Loucy (cell line): ENCODE measurements around the gene AFF3.
"Not testable (repeated sequence)": the region's sequence is repeated elsewhere in the genome, so short reads cannot be mapped to it uniquely, and the experiment has no call there.

Experiments used
- H2AFZ ChIP-seq: fragments of 200-600 bp; sonication (generic); 2 replicates; pipeline ENCODE4 v1.6.0; 2016; ENCODE audit warnings: antibody characterized with exemption, mild to moderate bottlenecking, low read length, moderate library complexity
- H3F3A ChIP-seq: fragments of 200-600 bp; 2 replicates; pipeline ENCODE4 v1.6.0; 2016; ENCODE audit warnings: antibody characterized with exemption, low read depth, mild to moderate bottlenecking
- H3K27me3 ChIP-seq: fragments of 200-600 bp; sonication (generic); 2 replicates; pipeline ENCODE4 v1.6.1; 2014; ENCODE audit warnings: low read length, mild to moderate bottlenecking; ENCODE audit not compliant: insufficient read depth, poor library complexity, severe bottlenecking
- H3K36me3 ChIP-seq: fragments of 200-600 bp; sonication (generic); 2 replicates; pipeline ENCODE4 v1.6.1; 2016; ENCODE audit warnings: low read length; ENCODE audit not compliant: insufficient read depth
- H3K4me1 ChIP-seq: fragments of 200-600 bp; sonication (generic); 2 replicates; pipeline ENCODE4 v1.5.1; 2014; ENCODE audit warnings: low read length, mild to moderate bottlenecking; ENCODE audit not compliant: insufficient read depth, poor library complexity, severe bottlenecking
- H3K4me2 ChIP-seq: fragments of 200-600 bp; sonication (generic); 2 replicates; pipeline ENCODE4 v1.6.0; 2014; ENCODE audit warnings: antibody characterized with exemption, low read length, low read depth, mild to moderate bottlenecking; ENCODE audit not compliant: poor library complexity, severe bottlenecking
- H3K4me3 ChIP-seq: fragments of 200-600 bp; sonication (generic); 2 replicates; pipeline ENCODE4 v1.5.1; 2014; ENCODE audit warnings: low read length, mild to moderate bottlenecking, mixed read lengths; ENCODE audit not compliant: poor library complexity, severe bottlenecking
- H3K79me2 ChIP-seq: fragments of 200-600 bp; sonication (generic); 2 replicates; pipeline ENCODE4 v1.6.1; 2014; ENCODE audit warnings: low read length; ENCODE audit not compliant: insufficient read depth
- H3K9ac ChIP-seq: fragments of 200-600 bp; sonication (generic); 2 replicates; pipeline ENCODE4 v1.6.0; 2014; ENCODE audit warnings: mild to moderate bottlenecking, low read depth, low read length, moderate library complexity; ENCODE audit not compliant: poor library complexity, severe bottlenecking
- H3K9me2 ChIP-seq: fragments of 200-600 bp; sonication (generic); replicated peaks from 2 replicates; pipeline ENCODE4 v1.6.1; 2016; ENCODE audit warnings: low read depth, low read length, mixed read lengths
- H3K9me3 ChIP-seq: fragments of 200-600 bp; sonication (generic); 2 replicates; pipeline ENCODE4 v1.6.1; 2014; ENCODE audit warnings: mild to moderate bottlenecking, antibody characterized with exemption, low read length, low read depth; ENCODE audit not compliant: insufficient read depth
- H4K20me1 ChIP-seq: fragments of 200-600 bp; sonication (generic); 2 replicates; pipeline ENCODE4 v1.6.0; 2014; ENCODE audit warnings: antibody characterized with exemption, low read length, mild to moderate bottlenecking; ENCODE audit not compliant: insufficient read depth, poor library complexity, severe bottlenecking
- CTCF ChIP-seq: fragments of 200-600 bp; sonication (generic); conservative IDR thresholded peaks from 2 replicates; pipeline ENCODE4 v1.5.1; 2014; ENCODE audit warnings: mild to moderate bottlenecking, antibody characterized with exemption, low read length
- EZH2phosphoT487 ChIP-seq: fragments of 200-600 bp; IDR thresholded peaks from 2 replicates; pipeline ENCODE4 v1.6.1; 2018; ENCODE audit warnings: antibody characterized with exemption, mild to moderate bottlenecking, moderate library complexity, borderline replicate concordance

AFF3 gene

DNA sequence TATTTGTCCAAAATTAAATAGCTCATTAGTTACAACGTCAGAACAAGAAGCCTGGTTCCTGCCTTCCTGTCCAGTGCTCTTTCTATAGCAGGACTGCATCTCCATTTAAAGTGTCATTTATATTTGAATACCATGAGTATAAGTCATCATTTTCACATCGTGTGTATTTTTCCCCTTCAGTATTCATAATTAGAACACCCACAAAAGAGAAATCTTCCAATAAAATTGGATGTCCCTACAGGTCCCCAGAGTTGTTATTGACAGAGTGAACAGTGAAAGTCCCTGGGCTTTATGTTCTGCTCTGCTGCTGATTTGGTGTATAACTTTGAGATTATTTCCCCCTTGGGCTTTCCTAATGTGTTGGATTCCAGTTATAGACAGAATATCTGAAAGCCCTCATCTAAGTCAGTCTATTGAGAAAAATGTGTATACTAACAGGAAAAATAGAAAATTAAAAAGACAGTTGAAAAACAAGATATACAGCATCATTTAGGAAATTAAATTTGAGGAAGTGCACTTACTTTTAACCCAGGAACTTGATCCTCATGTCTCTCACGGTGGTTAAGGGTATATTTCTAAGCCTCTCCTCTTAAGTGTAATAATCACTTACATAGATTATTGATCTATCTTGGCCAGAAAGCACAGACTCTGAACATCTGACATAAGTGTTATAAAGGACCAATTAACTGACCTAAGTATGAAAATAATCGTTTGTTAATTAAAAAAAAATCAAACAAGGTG lies 637.4 kb downstream of the AFF3 start:
- no peak for TF ChIP-seq EZH2phosphoT487
- no peak for TF ChIP-seq CTCF
- Histone ChIP-seq H3K9me2 (no peaks in the 10 kb centered on the region), H2AFZ (0 out of 2 replicates have a peak overlapping the region, but pooled peaks have one; percentile 13), H3K36me3 (no peaks in the 10 kb centered on the region), H3K4me3 (no peak overlapping the region), H3K27me3 (no peaks in the 10 kb centered on the region), H3K4me1 (no peaks in the 10 kb centered on the region), H3K79me2 (no peaks in the 10 kb centered on the region), H3K9me3 (no peaks in the 10 kb centered on the region), H3K9ac (no peak overlapping the region), H4K20me1 (no peaks in the 10 kb centered on the region), H3F3A (no peaks in the 10 kb centered on the region), H3K4me2 (no peak overlapping the region)

DNA sequence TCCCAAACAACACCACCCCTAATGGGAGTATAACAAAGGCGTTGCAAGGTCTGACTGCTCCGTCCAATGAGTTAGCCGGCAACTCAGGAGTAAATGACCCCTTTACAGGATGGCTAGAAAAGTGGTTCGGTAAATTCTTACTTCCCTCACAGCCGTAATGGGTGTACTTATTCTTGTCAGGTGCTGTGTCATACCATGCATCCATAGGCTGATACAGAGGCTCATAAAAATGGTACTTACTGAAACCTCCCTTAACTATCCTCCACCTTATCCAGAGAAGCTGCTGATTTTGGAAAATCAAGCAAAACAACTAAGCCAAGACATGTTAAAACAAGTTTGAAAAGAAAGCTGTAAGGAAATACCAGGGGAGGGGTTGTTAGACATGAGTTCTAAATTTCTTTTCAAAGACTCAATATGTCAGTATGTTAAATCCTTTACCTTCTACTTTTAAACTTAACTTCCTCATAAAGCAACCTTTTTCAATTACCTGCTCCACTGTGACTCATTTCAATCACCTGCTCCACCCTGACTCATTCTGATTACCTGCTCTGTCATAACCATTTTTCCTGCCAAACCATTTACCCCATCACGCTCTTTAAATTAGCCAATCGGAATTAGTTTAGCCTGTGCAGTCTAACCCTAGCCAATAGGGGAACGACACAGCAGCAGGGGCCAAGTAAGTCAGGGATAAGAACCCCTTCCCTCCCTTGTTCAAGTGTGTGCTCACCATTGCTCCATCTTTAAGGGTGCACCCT lies 638.6 kb downstream of the AFF3 start:
- H3F3A ChIP-seq, H4K20me1 ChIP-seq, H3K36me3 ChIP-seq, H2AFZ ChIP-seq, H3K4me3 ChIP-seq, H3K4me1 ChIP-seq, H3K9me2 ChIP-seq, H3K79me2 ChIP-seq, H3K4me2 ChIP-seq, H3K9ac ChIP-seq, H3K9me3 ChIP-seq, H3K27me3 ChIP-seq: not testable (repeated sequence)

GRCh38 chr2:99496021-99496420 lies 646.4 kb downstream of the AFF3 start:
- Histone ChIP-seq H2AFZ (no peak overlapping the region), H3K36me3 (no peaks in the 10 kb centered on the region), H3K9ac (no peak overlapping the region), H3K27me3 (no peaks in the 10 kb centered on the region), H3K9me2 (no peaks in the 10 kb centered on the region), H4K20me1 (no peaks in the 10 kb centered on the region), H3K79me2 (no peaks in the 10 kb centered on the region), H3K9me3 (no peaks in the 10 kb centered on the region), H3K4me3 (no peak overlapping the region), H3K4me2 (no peak overlapping the region), H3K4me1 (peaks cover under 1% of the 10 kb centered on the region), H3F3A (no peaks in the 10 kb centered on the region)
- TF ChIP-seq EZH2phosphoT487 (no peak), CTCF (no peak)
